GM10248 (cell line): ENCODE data around the gene ASIP.
"Not testable (repeated sequence)": the region's sequence is repeated elsewhere in the genome, so short reads cannot be mapped to it uniquely, and the experiment has no call there.

ENCODE experiments used
- CTCF ChIA-PET: fragments of 300-600 bp; sonication (Branson Sonifier 250); formaldehyde crosslinking; extraction: SDS; loops from one replicate; lab custom pipeline; 2021; ENCODE audit warnings: antibody characterized with exemption; lab: Yijun Ruan, JAX
- POLR2A ChIA-PET: fragments of 350-650 bp; sonication (Branson Sonifier 250); formaldehyde crosslinking; extraction: SDS; loops from one replicate; lab custom pipeline; 2020; ENCODE audit warnings: antibody characterized with exemption; lab: Yijun Ruan, JAX
- DNase-seq: peaks from one replicate; pipeline ENCODE4 v3.0.0; 2012; ENCODE audit errors: extremely low spot score
- TF ChIP-seq, protein P1 (sequence below): IDR thresholded peaks from 2 replicates; pipeline ENCODE4 v1.5.1; 2012; ENCODE audit warnings: mild to moderate bottlenecking, low read depth; ENCODE audit errors: extremely low read depth, missing control alignments, control extremely low read depth

Gene ASIP

GRCh38 chr20:34240693-34241615, at the start of gene ASIP:
Gene ASIP (plus strand): TSS chr20:34241423. CDS start chr20:34260375, 18,952 bp downstream.
- ChIA-PET POLR2A (no interaction called here), CTCF (interaction anchor here (1.2 to 1.4 kb wide), 2 partner anchors 20 to 72 kb away, joined by 4 read pairs; no protein-coding TSS in a partner anchor)
- no peak for DNase-seq
- TF ChIP-seq, protein P1, sequence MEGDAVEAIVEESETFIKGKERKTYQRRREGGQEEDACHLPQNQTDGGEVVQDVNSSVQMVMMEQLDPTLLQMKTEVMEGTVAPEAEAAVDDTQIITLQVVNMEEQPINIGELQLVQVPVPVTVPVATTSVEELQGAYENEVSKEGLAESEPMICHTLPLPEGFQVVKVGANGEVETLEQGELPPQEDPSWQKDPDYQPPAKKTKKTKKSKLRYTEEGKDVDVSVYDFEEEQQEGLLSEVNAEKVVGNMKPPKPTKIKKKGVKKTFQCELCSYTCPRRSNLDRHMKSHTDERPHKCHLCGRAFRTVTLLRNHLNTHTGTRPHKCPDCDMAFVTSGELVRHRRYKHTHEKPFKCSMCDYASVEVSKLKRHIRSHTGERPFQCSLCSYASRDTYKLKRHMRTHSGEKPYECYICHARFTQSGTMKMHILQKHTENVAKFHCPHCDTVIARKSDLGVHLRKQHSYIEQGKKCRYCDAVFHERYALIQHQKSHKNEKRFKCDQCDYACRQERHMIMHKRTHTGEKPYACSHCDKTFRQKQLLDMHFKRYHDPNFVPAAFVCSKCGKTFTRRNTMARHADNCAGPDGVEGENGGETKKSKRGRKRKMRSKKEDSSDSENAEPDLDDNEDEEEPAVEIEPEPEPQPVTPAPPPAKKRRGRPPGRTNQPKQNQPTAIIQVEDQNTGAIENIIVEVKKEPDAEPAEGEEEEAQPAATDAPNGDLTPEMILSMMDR = no peak

DNA sequence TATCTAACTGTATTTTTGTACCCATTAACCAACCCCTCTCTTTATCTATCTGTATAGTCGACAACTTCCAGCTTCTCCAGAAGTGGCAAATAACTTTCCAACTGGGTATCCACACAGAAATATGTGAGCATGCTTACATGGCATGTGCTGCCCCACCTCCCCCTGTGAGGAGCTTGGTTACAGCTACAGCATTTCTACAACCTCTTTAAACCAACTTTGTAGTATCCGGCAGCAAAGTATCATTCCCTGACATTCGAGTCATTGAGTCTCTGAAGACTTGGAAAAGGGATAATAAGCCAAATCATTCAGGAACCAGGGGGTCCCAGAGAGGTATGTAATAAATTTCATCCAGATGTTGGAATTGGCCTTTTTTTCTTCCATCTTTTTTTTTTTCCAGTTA, 48.2 kb upstream of the ASIP start:
- ChIA-PET CTCF (interaction anchor here (1.9 kb wide), 1 partner anchor 577 kb away, joined by 5 read pairs; no protein-coding TSS in a partner anchor), POLR2A (no interaction called here)
- DNase-seq = no peak
- TF ChIP-seq, protein P1 = no peak

DNA sequence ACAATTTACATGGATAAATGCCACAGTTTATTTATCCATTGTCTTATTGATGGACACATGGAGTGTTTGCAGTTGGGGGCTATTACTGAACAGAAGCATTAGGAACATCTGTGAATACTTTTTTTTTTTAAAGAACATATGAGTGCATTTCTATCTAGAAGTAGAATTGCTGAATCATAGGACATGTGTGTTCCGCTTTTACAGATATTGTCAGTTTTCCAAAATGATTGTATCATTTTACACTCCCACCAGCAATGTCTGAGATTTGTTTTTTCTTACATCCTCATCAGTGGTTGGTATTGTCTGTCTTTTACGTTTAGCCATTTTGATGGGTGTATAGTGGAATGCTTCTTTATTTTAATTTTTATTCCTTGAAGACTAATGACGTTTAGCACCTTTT, 42.0 kb upstream of the ASIP start:
- DNase-seq = no peak
- TF ChIP-seq, protein P1 = no peak
- POLR2A ChIA-PET = no interaction called here
- CTCF ChIA-PET = no interaction called here

GRCh38 chr20:34200023-34200422, 41.2 kb upstream of the ASIP start:
- CTCF ChIA-PET = no interaction called here
- POLR2A ChIA-PET = no interaction called here
- no peak for DNase-seq
- TF ChIP-seq, protein P1 = no peak

DNA sequence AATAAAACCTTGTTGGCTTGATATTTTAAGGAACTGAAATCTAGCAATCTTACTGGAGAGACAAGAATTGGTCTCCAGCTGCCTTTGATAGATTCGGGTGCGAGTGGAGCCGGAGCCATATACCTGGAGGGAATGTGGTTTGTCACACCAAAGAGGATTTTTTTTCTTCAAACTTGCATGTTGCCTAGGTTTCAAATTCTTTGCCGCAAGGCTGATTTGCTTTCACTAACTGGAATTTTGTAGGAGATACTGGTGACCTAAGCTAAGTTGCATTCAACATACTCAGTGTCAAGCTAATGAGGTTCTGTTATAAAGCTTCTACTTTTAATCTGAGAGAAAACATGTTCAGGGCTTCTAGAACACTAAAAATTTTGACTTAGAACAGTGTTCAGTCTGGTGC, 39.7 kb upstream of the ASIP start:
- no peak for DNase-seq
- TF ChIP-seq, protein P1 = no peak
- CTCF ChIA-PET = no interaction called here
- POLR2A ChIA-PET = no interaction called here

GRCh38 chr20:34205172-34205880, 35.9 kb upstream of the ASIP start:
- CTCF ChIA-PET = interaction anchor here (2.2 kb wide), 1 partner anchor 14 kb away, joined by 5 read pairs; no protein-coding TSS in a partner anchor
- POLR2A ChIA-PET, DNase-seq: not testable (repeated sequence)
